Transverse colon (tissue), 4 donors: ENCODE measurements around the gene SRXN1.

Experiments
- CTCF ChIP-seq, 5 experiments: fragments of 200-600 bp in 3 of 5; fragments of 450-650 bp in 2 of 5; sonication (generic) in 3 of 5; IDR thresholded peaks; 1 replicate in 2 of 5; 2 replicates in 3 of 5; pipeline ENCODE4 v1.5.1; 2016 to 2017; ENCODE audit warnings: antibody characterized with exemption in 5 of 5, inconsistent platforms in 3 of 5, mild to moderate bottlenecking in 2 of 5, moderate library complexity in 1 of 5
- EP300 ChIP-seq: sonication (generic); formaldehyde crosslinking; IDR thresholded peaks from one replicate; pipeline ENCODE4 v1.6.1; 2017; ENCODE audit warnings: antibody characterized with exemption, low read depth
- POLR2A ChIP-seq: fragments of 450-650 bp; IDR thresholded peaks from one replicate; pipeline ENCODE4 v1.6.1; 2016; ENCODE audit warnings: antibody characterized with exemption, mild to moderate bottlenecking, moderate library complexity
- POLR2AphosphoS5 ChIP-seq, 3 donors: sonication (generic); formaldehyde crosslinking; IDR thresholded peaks; one replicate each; pipeline ENCODE4 v1.6.1; 2016; ENCODE audit warnings: antibody characterized with exemption in 3 of 3

GRCh38 chr20:600141-600540 is 52.9 kb downstream of the SRXN1 start:
- TF ChIP-seq CTCF (IDR thresholded peaks at IDR 0.05) (no peak), EP300 (no peak), POLR2A (no peak), POLR2AphosphoS5 (IDR thresholded peaks at IDR 0.05) (no peak)
